Right lobe of liver (tissue), 6 donors: Measurements from ENCODE around the gene TRMT6. TPM values are rescaled to one million over a fixed set of nuclear protein-coding genes. Genes with fewer than 3 reads are reported as not detected.

Experiments
- ATAC-seq, 4 donors: fragments of 200-7000 bp; cut with Tn5 transposase; one replicate each; pipeline ENCODE4 v1.9.1; 2020; ENCODE audit warnings: mild to moderate bottlenecking in 4 of 4, moderate library complexity in 4 of 4
- DNase-seq, 3 donors: peaks; one replicate each; pipeline ENCODE4 v3.0.0-alpha.2; 2020
- H3K27ac ChIP-seq, 3 donors: fragments of 200-600 bp; one replicate each; pipeline ENCODE4 v1.8.0; 2022
- H3K27me3 ChIP-seq, 2 donors: fragments of 200-600 bp; one replicate each; pipeline ENCODE4 v1.8.0; 2022
- H3K36me3 ChIP-seq, 4 donors: fragments of 200-600 bp; sonication (generic) in 1 of 4; one replicate each; pipeline versions ENCODE4 v1.5.1 to v1.8.0; 2017 to 2022; ENCODE audit warnings: control low read depth in 1 of 4
- H3K4me1 ChIP-seq, 4 donors: fragments of 200-600 bp; sonication (generic) in 1 of 4; one replicate each; pipeline versions ENCODE4 v1.5.1 to v1.8.0; 2017 to 2022; ENCODE audit warnings: control low read depth in 1 of 4
- H3K4me3 ChIP-seq, 3 donors: fragments of 200-600 bp; one replicate each; pipeline ENCODE4 v1.8.0; 2022
- H3K9me3 ChIP-seq, 4 donors: fragments of 200-600 bp; sonication (generic) in 1 of 4; one replicate each; pipeline versions ENCODE4 v1.5.1 to v1.8.0; 2017 to 2022; ENCODE audit warnings: control low read depth in 1 of 4
- POLR2A ChIP-seq: fragments of 450-650 bp; IDR thresholded peaks from one replicate; pipeline ENCODE4 v1.6.1; 2017; ENCODE audit warnings: antibody characterized with exemption, mild to moderate bottlenecking
- WGBS: methylation state at CpG from one replicate; pipeline ENCODE4 v1.1.6; 2018; ENCODE audit warnings: low coverage, low lambda C conversion rate; ENCODE audit not compliant: insufficient coverage; ENCODE audit errors: missing lambda C conversion rate; 5-methylcytosine and 5-hydroxymethylcytosine counted together
- intact Hi-C, 2 donors: fragments of 100-400 bp; cut with DNase I; formaldehyde crosslinking; loops; one replicate each; pipeline versions ENCODE4 v1.11.2 to v1.14.1; 2022
- total RNA-seq, 6 experiments: library from RNA; depleted of rRNA in 2 of 6; stranded (reverse); fragments of >200 nt in 2 of 6; fragmentation: NEBNext Ultra II Directional in 3 of 6; extraction: Animal tissue kit (Norgen Biotek cat#: 25700) in 3 of 6; gene quantifications; one replicate each; pipeline versions ENCODE4 v1.1.0 to v1.2.4, GENCODE V29; 2016 to 2023
- TF ChIP-seq, protein P1 (sequence below), 4 donors: fragments of 200-600 bp in 3 of 4; fragments of 450-650 bp in 1 of 4; IDR thresholded peaks; one replicate each; pipeline versions ENCODE4 v1.5.1 to v1.8.0; 2016 to 2022; ENCODE audit warnings: antibody characterized with exemption in 4 of 4, mild to moderate bottlenecking in 2 of 4
- donor health status: DM: no; HTN: yes; CAD: no.
- donor health status: DM: no; HTN: no; CAD: no.
- donor health status: DM: no; HTN: no; CAD: no.
- donor health status: DM: no; HTN: yes; CAD: no.
- donor health status: DM: no; HTN: yes; CAD: no.

TRMT6 gene
- total RNA-seq, 6 experiments from 2014 or later, result 2.8 to 5.8 (median 4.3) TPM

- TF ChIP-seq POLR2A, result no peak
- TF ChIP-seq, protein P1, sequence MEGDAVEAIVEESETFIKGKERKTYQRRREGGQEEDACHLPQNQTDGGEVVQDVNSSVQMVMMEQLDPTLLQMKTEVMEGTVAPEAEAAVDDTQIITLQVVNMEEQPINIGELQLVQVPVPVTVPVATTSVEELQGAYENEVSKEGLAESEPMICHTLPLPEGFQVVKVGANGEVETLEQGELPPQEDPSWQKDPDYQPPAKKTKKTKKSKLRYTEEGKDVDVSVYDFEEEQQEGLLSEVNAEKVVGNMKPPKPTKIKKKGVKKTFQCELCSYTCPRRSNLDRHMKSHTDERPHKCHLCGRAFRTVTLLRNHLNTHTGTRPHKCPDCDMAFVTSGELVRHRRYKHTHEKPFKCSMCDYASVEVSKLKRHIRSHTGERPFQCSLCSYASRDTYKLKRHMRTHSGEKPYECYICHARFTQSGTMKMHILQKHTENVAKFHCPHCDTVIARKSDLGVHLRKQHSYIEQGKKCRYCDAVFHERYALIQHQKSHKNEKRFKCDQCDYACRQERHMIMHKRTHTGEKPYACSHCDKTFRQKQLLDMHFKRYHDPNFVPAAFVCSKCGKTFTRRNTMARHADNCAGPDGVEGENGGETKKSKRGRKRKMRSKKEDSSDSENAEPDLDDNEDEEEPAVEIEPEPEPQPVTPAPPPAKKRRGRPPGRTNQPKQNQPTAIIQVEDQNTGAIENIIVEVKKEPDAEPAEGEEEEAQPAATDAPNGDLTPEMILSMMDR (IDR thresholded peaks at IDR 0.05), result no peak
- H3K27ac ChIP-seq, result no peak overlapping the region
- H3K4me1 ChIP-seq, result no peaks in the 10 kb centered on the region
- intact Hi-C loops, result no loop called here
- H3K4me3 ChIP-seq, result no peak overlapping the region
- no peaks in the 10 kb centered on the region for H3K27me3 ChIP-seq
- H3K9me3 ChIP-seq, result no peaks in the 10 kb centered on the region
- DNase-seq (no peak), ATAC-seq (no peak)
- WGBS, result 18% methylated on average over 1 of the region's 1 CpG
- no peaks in the 10 kb centered on the region for H3K36me3 ChIP-seq
These were observed 29.8 kb downstream of the TRMT6 start for GRCh38 chr20:5920581-5920980.

GRCh38 chr20:5919626-5920544, 30.4 kb downstream of the TRMT6 start:
- H3K4me3 ChIP-seq, result no peak overlapping the region
- no peak for TF ChIP-seq POLR2A
- TF ChIP-seq, protein P1 (IDR thresholded peaks at IDR 0.05), result no peak
- DNase-seq (no peak), ATAC-seq (no peak)
- no peaks in the 10 kb centered on the region for H3K9me3 ChIP-seq
- intact Hi-C loops, result no loop called here
- H3K36me3 ChIP-seq, result no peaks in the 10 kb centered on the region
- no peak overlapping the region for H3K27ac ChIP-seq
- no peaks in the 10 kb centered on the region for H3K27me3 ChIP-seq
- WGBS, result 49% methylated on average over 8 of the region's 8 CpGs
- no peaks in the 10 kb centered on the region for H3K4me1 ChIP-seq

GRCh38 chr20:5918856-5919625, 31.3 kb downstream of the TRMT6 start:
- intact Hi-C loops, result no loop called here
- WGBS, result 22% methylated on average over 3 of the region's 3 CpGs

GRCh38 chr20:5914859-5915258, 35.5 kb downstream of the TRMT6 start:
- 15% methylated on average over 1 of the region's 1 CpG for WGBS

More at GRCh38 chr20:5918856-5919625, 31.3 kb downstream of the TRMT6 start:
- TF ChIP-seq, protein P1 (IDR thresholded peaks at IDR 0.05), result no peak
- TF ChIP-seq POLR2A, result no peak
- H3K4me3 ChIP-seq, result no peak overlapping the region
- no peaks in the 10 kb centered on the region for H3K9me3 ChIP-seq
- no peaks in the 10 kb centered on the region for H3K36me3 ChIP-seq
- no peak overlapping the region for H3K27ac ChIP-seq
- no peak for DNase-seq
- no peaks in the 10 kb centered on the region for H3K27me3 ChIP-seq
- no peaks in the 10 kb centered on the region for H3K4me1 ChIP-seq
- peak in 1 of 4 donors; percentile 24 for ATAC-seq

More at GRCh38 chr20:5914859-5915258, 35.5 kb downstream of the TRMT6 start:
- no peaks in the 10 kb centered on the region for H3K9me3 ChIP-seq
- H3K4me1 ChIP-seq, result peaks cover 0 to 8% (median 0%) of the 10 kb centered on the region in 4 donors
- no peak for DNase-seq
- no peaks in the 10 kb centered on the region for H3K27me3 ChIP-seq
- H3K27ac ChIP-seq, result no peak overlapping the region
- no peak for TF ChIP-seq POLR2A
- TF ChIP-seq, protein P1 (IDR thresholded peaks at IDR 0.05), result no peak
- no peak overlapping the region for H3K4me3 ChIP-seq
- no peaks in the 10 kb centered on the region for H3K36me3 ChIP-seq
- ATAC-seq, result no peak
- intact Hi-C loops, result no loop called here
